Sigmoid colon (tissue), 7 donors: ENCODE measurements around the gene FBF1. TPM values are rescaled to one million over a fixed set of nuclear protein-coding genes. Genes with fewer than 3 reads are reported as not detected.

Experiments used
- DNase-seq: peaks from one replicate; pipeline ENCODE4 v3.0.0-alpha.2; 2019
- H3K27ac ChIP-seq, 4 donors: fragments of 200-600 bp; sonication (generic); one replicate each; pipeline ENCODE4 v1.5.1; 2016 to 2019; ENCODE audit warnings: mild to moderate bottlenecking in 1 of 4
- H3K27me3 ChIP-seq, 3 donors: fragments of 200-600 bp; sonication (generic); one replicate each; pipeline ENCODE4 v1.5.1; 2019; ENCODE audit warnings: mild to moderate bottlenecking in 1 of 3
- H3K36me3 ChIP-seq, 4 donors: fragments of 200-600 bp; sonication (generic); one replicate each; pipeline ENCODE4 v1.5.1; 2016 to 2019
- H3K4me1 ChIP-seq, 4 donors: fragments of 200-600 bp; sonication (generic); one replicate each; pipeline ENCODE4 v1.5.1; 2017 to 2019
- H3K4me3 ChIP-seq, 4 donors: fragments of 200-600 bp; sonication (generic); one replicate each; pipeline ENCODE4 v1.5.1; 2017 to 2019; ENCODE audit warnings: mild to moderate bottlenecking in 2 of 4, moderate library complexity in 1 of 4
- H3K9me3 ChIP-seq, 4 donors: fragments of 200-600 bp in 3 of 4; sonication (generic) in 3 of 4; one replicate each; pipeline versions ENCODE4 v1.5.1 to v1.6.1; 2013 to 2019
- CTCF ChIP-seq, 4 experiments: fragments of 450-650 bp in 3 of 4; fragments of 200-600 bp in 1 of 4; IDR thresholded peaks; one replicate each; pipeline ENCODE4 v1.5.1; 2016 to 2019; ENCODE audit warnings: antibody characterized with exemption in 4 of 4, mild to moderate bottlenecking in 3 of 4, moderate library complexity in 2 of 4
- EP300 ChIP-seq, 4 donors: sonication (generic); formaldehyde crosslinking; IDR thresholded peaks; one replicate each; pipeline ENCODE4 v1.6.1; 2017; ENCODE audit warnings: antibody characterized with exemption in 4 of 4
- POLR2A ChIP-seq, 2 donors: fragments of 450-650 bp; IDR thresholded peaks; one replicate each; pipeline ENCODE4 v1.6.1; 2016; ENCODE audit warnings: antibody characterized with exemption in 2 of 2, mild to moderate bottlenecking in 2 of 2, moderate library complexity in 2 of 2
- POLR2AphosphoS5 ChIP-seq, 4 donors: sonication (generic); formaldehyde crosslinking; IDR thresholded peaks; one replicate each; pipeline ENCODE4 v1.6.1; 2017; ENCODE audit warnings: antibody characterized with exemption in 4 of 4
- WGBS, 2 donors: extraction: QIAGEN DNeasy Blood & Tissue Kit; methylation state at CpG; one replicate each; pipeline ENCODE4 v1.1.7; 2013; 5-methylcytosine and 5-hydroxymethylcytosine counted together
- intact Hi-C: fragments of 100-400 bp; cut with DNase I; formaldehyde crosslinking; loops from one replicate; pipeline ENCODE4 v1.15.1; 2023
- polyA plus RNA-seq, 3 donors: library from polyadenylated mRNA; stranded (reverse); fragments of 200-250 nt; gene quantifications; one replicate each; pipeline ENCODE4 v1.2.3, GENCODE V29; 2013
- total RNA-seq, 4 donors: library from RNA; depleted of rRNA; stranded (reverse); fragments of >200 nt; gene quantifications; one replicate each; pipeline ENCODE4 v1.1.0, GENCODE V29; 2016
- donor health status: healthy with polysubstance abuse.
- donor health status: Bipolar disorder and iron deficiency.
- donor health status: healthy.

Gene FBF1
- total and polyA plus RNA-seq, 7 donors = 1.2 to 16.6 (median 5.4) TPM

- no peaks in the 10 kb centered on the region for H3K27me3 ChIP-seq
- H3K9me3 ChIP-seq = no peaks in the 10 kb centered on the region
- peaks cover 0 to 39% (median 34%) of the 10 kb centered on the region in 4 donors for H3K4me1 ChIP-seq
- H3K27ac ChIP-seq = peak overlapping the region; percentile 95 to 98 (median 96)
- TF ChIP-seq POLR2A (IDR thresholded peaks at IDR 0.05) = no peak
- TF ChIP-seq EP300 (IDR thresholded peaks at IDR 0.05) = no peak
- TF ChIP-seq CTCF (IDR thresholded peaks at IDR 0.05) = no peak
- TF ChIP-seq POLR2AphosphoS5 (IDR thresholded peaks at IDR 0.05) = no peak
- H3K36me3 ChIP-seq = peaks cover 13 to 47% (median 30%) of the 10 kb centered on the region in 4 donors
- 87% methylated on average over 22 of the region's 22 CpGs for WGBS, 2 donors
- intact Hi-C loops = no loop called here
- H3K4me3 ChIP-seq = no peak overlapping the region
- peak; percentile 79 for DNase-seq
These were observed 46.7 kb downstream of the FBF1 start for GRCh38 chr17:75894049-75894733.

GRCh38 chr17:75893305-75894048, 47.4 kb downstream of the FBF1 start:
- Histone ChIP-seq H3K27ac (peak overlapping the region in 1 of 4 donors; percentile 95), H3K9me3 (no peaks in the 10 kb centered on the region), H3K4me1 (peaks cover 0 to 39% (median 34%) of the 10 kb centered on the region in 4 donors), H3K4me3 (no peak overlapping the region), H3K27me3 (no peaks in the 10 kb centered on the region), H3K36me3 (peaks cover 6 to 45% (median 23%) of the 10 kb centered on the region in 4 donors)
- TF ChIP-seq POLR2AphosphoS5 (IDR thresholded peaks at IDR 0.05) (no peak), CTCF (IDR thresholded peaks at IDR 0.05) (no peak), POLR2A (IDR thresholded peaks at IDR 0.05) (no peak), EP300 (IDR thresholded peaks at IDR 0.05) (no peak)
- peak; percentile 60 for DNase-seq
- 91 to 93% methylated on average over 18 of the region's 18 CpGs for WGBS, 2 donors
- intact Hi-C loops = no loop called here

GRCh38 chr17:75892556-75893224, 48.2 kb downstream of the FBF1 start:
- peaks cover 0 to 38% (median 33%) of the 10 kb centered on the region in 4 donors for H3K4me1 ChIP-seq
- no peaks in the 10 kb centered on the region for H3K27me3 ChIP-seq
- no peaks in the 10 kb centered on the region for H3K9me3 ChIP-seq
- peak; percentile 69 for DNase-seq
- WGBS, 2 donors = 89 to 94% methylated on average over 16 of the region's 16 CpGs
- no peak overlapping the region for H3K4me3 ChIP-seq
- peaks cover 6 to 49% (median 21%) of the 10 kb centered on the region in 4 donors for H3K36me3 ChIP-seq
- no peak overlapping the region for H3K27ac ChIP-seq
- TF ChIP-seq POLR2A (IDR thresholded peaks at IDR 0.05) (no peak), CTCF (IDR thresholded peaks at IDR 0.05) (no peak), EP300 (IDR thresholded peaks at IDR 0.05) (no peak), POLR2AphosphoS5 (IDR thresholded peaks at IDR 0.05) (no peak)
- intact Hi-C loops = no loop called here

- Histone ChIP-seq H3K27ac (peak overlapping the region in 1 of 4 donors; percentile 14), H3K9me3 (no peaks in the 10 kb centered on the region), H3K27me3 (no peaks in the 10 kb centered on the region), H3K36me3 (peaks cover 6 to 54% (median 21%) of the 10 kb centered on the region in 4 donors), H3K4me1 (peaks cover 0 to 30% (median 25%) of the 10 kb centered on the region in 4 donors), H3K4me3 (no peak overlapping the region)
- TF ChIP-seq POLR2A (IDR thresholded peaks at IDR 0.05) = no peak
- no peak for TF ChIP-seq CTCF (IDR thresholded peaks at IDR 0.05)
- no peak for TF ChIP-seq EP300 (IDR thresholded peaks at IDR 0.05)
- TF ChIP-seq POLR2AphosphoS5 (IDR thresholded peaks at IDR 0.05) = no peak
- 84 to 85% methylated on average over 32 of the region's 32 CpGs for WGBS, 2 donors
- peak; percentile 63 for DNase-seq
- intact Hi-C loops = no loop called here
These were observed 49.0 kb downstream of the FBF1 start for GRCh38 chr17:75891605-75892555.
